HFF-Myc (cell line): Measurements from ENCODE around the gene RMDN3.

Source experiments
- DNase-seq: peaks from one replicate; pipeline ENCODE4 v3.0.0-alpha.2; 2011; ENCODE audit warnings: low read depth; ENCODE audit errors: extremely low read depth
- H3K4me3 ChIP-seq: replicated peaks from 2 replicates; pipeline ENCODE4 v1.5.1; 2011; ENCODE audit warnings: low read depth, mild to moderate bottlenecking, control low read depth, low read length
- TF ChIP-seq, protein P1 (sequence below): IDR thresholded peaks from 2 replicates; pipeline ENCODE4 v1.5.1; 2012; ENCODE audit warnings: mild to moderate bottlenecking, low read depth, low read length, control low read depth; ENCODE audit errors: missing control alignments

Gene RMDN3

DNA sequence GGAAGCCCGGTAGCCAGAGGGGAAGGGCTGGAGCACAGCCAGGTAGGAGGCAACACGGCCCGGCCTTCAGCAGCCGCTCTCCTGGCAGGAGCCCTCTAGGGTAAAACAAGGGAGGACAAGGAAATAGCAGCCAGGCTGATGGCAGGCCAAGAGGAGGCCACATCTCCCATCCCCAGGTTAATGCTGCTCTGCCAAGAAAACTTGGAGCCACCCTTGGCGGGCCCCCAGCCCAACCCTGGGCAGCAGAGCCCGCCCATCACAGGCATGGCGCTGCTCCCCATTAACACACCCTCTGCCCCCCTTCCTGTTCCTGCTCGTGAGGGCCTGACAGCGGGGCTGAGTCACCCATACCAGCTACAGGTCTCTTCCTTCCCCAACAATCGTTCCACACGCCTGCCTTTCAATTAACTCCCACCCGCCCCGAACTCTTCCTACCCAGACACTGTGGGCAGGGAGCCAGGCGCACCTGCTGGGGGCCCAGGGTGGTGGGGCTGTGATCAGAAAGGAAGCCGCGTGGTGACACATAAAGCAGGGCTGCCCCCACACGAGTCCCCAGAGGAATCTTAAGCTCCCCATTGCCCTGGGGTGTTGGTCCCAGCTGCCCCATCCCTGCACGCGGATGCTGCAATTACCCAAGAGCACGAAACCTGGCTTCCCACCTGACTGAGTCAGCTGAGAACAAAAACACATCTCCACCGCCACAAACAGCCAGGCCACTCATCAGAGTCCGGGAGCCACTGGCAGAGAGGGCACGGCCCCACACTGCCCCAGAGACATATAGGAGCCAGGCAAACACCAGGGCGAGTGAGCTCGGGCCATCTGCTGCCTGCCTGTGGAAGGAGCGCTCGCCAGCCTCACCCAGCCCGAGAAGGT is 14.5 kb upstream of the RMDN3 start, which contains the start of gene C15orf62:
Gene C15orf62, plus strand, starts transcription at position 707 of the 873 bp plus-strand sequence. CDS start 516 bp downstream, outside the sequence.
- H3K4me3 ChIP-seq, result no peak within 1 kb of the TSS
- no peak for DNase-seq
- TF ChIP-seq, protein P1, sequence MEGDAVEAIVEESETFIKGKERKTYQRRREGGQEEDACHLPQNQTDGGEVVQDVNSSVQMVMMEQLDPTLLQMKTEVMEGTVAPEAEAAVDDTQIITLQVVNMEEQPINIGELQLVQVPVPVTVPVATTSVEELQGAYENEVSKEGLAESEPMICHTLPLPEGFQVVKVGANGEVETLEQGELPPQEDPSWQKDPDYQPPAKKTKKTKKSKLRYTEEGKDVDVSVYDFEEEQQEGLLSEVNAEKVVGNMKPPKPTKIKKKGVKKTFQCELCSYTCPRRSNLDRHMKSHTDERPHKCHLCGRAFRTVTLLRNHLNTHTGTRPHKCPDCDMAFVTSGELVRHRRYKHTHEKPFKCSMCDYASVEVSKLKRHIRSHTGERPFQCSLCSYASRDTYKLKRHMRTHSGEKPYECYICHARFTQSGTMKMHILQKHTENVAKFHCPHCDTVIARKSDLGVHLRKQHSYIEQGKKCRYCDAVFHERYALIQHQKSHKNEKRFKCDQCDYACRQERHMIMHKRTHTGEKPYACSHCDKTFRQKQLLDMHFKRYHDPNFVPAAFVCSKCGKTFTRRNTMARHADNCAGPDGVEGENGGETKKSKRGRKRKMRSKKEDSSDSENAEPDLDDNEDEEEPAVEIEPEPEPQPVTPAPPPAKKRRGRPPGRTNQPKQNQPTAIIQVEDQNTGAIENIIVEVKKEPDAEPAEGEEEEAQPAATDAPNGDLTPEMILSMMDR, result no peak

DNA sequence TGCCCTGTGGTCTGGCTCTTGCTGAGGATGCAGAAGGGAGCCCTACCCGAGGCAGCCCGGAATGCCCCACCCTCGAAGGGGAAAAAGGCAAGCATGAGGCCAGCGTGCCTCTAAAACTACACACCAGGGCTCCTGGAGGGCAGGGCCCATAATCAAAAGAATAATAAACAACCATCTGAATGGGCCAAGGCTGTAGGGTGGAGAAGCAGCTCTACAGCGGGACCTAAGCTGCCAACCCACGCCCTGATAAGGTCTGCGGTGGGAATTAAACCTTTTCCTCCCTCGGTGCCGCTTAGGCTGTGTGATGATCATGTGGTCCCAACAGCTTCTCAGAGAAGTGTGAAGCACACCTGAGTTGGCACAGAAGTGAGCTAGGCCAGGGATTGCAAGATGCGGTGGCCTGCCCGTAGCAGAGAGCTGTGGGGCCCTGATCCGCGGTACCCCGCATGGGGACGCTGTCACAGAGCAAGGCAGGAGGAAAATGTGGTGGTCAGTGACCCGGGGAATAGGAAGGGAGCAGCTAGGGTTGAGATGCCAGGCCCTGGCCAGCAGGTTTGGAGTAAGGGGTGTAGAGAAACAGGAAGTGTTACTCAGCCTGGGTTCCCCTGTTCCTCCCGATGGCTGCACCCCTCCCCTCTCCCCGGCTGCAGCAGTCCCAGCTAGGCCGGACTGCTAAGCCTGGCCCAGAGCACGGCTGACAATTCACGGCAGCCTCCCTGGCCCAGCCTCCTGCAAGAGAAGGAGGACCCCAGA is 13.6 kb upstream of the RMDN3 start:
- H3K4me3 ChIP-seq, result no peak overlapping the region
- DNase-seq, result no peak
- TF ChIP-seq, protein P1, result no peak

DNA sequence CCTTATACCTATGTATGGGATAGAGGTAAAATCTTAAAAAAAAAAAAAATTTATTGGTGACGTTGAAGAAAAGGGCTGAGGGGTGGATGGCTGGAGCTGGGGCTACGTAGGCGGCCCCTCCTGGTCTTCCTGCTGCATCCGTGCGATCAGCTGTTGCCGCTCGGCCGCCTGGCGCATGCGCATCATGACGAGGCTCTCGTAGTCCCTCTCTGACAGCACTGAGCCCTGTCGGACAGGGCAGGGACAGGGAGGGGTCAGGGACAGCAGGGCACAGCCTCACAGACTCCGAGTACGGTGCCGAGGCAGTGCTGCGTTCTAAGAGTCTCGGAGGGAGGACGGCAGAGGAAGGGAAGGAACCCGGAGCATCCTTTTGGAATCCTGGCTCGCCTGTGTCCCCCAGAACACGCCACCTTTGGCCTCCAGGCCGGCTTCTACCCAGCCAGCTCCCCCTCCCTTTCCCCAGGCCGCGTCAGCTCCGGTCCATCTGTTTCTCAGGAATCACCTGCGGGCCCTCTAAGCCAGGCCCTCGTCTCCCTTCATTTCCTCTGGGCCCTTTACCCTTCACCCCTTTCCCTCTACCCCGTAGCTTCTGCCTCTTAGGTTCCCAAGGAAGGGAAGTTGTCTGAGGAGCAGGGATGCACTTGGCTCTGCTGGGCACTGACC is 12.9 kb upstream of the RMDN3 start:
- H3K4me3 ChIP-seq, result no peak overlapping the region
- TF ChIP-seq, protein P1, result no peak
- DNase-seq, result no peak

DNA sequence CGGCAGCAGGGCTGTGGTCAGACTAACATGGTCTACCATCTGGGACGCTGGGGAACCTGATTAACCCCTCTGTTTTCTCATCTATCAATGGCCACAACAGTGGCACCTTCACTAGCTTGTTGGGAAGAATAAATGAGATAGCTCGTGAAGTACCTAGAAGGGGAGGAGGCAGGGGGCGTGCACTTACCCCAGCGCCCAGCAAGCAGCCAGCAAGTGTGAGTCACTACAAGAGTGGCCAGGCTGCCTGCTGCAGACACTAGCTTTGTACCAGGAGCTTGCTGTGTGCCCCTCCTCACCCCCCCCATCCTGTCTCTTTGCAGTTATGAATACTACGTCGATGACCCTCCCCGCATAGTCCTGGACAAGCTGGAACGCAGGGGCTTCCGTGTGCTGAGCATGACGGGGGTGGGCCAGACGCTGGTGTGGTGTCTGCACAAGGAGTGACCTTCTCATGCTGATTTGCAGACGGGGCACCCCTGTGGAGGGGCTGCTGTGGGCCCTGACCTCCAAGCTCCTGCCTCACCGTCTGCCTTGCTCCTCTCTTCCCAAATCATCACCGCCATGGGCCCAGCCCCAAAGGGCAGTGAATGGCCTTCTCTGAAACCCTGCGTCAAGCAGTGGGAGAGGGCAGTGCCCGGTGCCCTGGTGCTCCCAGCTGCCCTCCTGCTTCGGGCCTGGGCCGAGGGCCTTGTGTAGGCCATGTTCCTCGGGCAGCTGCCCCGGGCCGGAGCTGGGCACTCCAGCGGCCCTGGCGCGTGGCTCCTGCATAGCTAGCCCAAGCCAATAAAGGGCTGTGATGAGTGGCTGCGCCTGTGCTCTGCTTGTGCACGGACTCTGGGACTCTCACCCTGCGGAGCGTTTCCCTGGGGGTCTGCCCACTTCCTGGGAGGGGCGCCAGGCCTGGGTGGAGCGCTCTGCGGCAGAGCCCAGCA is 12.1 kb upstream of the RMDN3 start:
- TF ChIP-seq, protein P1, result no peak
- H3K4me3 ChIP-seq, result no peak overlapping the region
- DNase-seq, result no peak

DNA sequence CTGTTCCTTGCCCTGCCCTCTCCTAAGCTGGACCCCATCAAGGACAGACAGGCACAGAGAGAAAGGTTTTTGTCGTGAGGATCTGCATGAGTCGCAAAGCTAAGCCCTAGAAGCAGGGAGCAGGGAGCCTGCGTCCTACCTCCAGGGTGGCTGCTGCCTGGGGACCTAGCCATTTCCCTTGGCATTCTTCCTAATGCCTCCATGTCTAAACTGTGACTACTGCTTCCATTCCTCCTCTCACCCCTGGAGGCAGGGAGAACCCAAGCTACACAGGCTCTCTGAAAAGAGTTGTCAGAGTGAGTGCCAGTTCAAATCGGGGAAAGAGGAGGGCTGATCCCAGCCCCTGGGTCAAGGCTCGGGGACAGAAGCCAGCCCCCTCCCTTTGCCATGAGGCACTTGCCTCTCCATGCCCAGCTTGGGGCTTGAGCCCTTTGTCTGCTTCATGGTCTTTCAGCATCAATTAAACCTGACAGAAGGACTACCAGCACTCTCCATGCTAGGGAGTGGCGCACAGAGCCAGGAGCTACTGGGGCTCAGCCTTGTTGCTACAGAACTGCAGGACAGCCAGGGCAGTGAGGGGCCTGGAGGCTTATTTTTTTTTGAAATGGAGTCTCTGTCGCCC is 11.3 kb upstream of the RMDN3 start:
- DNase-seq, result no peak
- TF ChIP-seq, protein P1, result no peak
- H3K4me3 ChIP-seq, result no peak overlapping the region
